HG03342 (cell line): ENCODE results near the gene WFS1.

Source experiments
- ATAC-seq: cut with Tn5 transposase; IDR thresholded peaks from one replicate; pipeline ENCODE4 v1.9.1; 2021; ENCODE audit warnings: mild to moderate bottlenecking, moderate library complexity; ENCODE audit not compliant: unreplicated experiment

Gene WFS1

GRCh38 chr4:6235901-6236640 is 33.6 kb upstream of the WFS1 start:
- no peak for ATAC-seq

DNA sequence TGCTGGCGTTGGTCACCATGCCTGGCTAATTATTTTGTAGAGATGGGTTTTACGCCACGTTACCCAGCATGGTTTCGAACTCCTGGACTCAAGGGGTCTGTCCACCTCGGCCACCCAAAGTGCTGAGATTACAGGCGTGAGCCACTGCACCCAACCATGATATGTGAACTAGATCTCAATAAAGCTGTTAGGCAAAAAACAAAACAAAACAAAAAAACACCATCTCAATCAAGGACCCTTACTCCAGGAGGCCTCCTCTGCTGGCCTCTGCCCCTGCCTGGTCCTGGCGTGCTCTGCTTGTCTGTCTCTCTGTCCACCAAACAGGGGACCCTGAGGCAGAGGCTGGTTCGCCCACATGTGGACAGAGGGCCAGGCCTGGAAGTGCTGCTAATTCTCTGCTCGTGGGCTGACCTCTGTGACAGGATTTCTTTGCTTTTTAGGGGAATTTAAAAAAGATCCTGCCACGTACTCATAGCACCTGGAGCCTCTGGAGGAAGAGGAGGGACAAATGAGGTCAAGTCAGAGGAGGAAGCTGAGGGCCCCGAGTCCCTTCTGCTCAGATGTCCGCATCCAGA is 32.7 kb upstream of the WFS1 start:
- no peak for ATAC-seq

DNA sequence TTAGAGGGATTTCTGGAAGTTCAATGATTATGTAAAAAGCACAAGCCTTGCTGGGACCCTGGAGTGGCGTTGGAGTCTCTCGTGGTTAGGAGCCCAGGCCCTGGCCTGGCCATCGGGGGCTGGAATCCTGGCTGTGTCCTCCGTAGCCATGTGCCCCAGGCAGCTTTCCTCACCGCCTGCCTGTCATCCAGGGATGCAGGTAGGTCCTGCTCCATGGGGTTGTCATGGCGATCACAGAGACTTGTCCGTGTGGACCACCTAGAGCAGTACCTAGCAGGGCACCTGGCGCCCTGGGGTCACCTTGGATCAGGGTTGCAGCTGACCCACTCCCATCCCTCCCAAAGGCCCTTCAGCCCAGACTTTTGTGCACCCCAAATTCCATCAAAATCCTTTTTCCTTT is 30.2 kb upstream of the WFS1 start:
- no peak for ATAC-seq

DNA sequence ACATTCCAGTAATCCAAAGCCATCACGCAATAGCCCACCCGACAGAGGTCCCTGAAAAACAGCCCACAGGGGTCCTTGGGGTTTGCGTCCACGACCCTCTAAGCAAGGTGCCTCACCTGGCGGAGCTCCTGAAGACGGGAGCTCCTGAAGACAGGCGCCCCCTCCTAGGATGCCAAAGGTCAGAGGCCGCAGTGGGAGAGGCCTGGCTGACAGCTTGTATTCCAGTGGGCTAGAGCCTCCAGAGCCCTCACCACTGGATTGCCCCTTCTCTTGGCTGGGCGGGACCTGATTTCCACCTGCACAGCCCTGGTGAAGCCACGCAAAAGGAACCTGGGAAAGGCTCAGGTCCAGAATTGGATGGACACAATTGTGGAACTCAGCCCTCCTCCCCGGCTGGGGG is 29.7 kb upstream of the WFS1 start:
- no peak for ATAC-seq

GRCh38 chr4:6241062-6241845 is 28.4 kb upstream of the WFS1 start:
- no peak for ATAC-seq

DNA sequence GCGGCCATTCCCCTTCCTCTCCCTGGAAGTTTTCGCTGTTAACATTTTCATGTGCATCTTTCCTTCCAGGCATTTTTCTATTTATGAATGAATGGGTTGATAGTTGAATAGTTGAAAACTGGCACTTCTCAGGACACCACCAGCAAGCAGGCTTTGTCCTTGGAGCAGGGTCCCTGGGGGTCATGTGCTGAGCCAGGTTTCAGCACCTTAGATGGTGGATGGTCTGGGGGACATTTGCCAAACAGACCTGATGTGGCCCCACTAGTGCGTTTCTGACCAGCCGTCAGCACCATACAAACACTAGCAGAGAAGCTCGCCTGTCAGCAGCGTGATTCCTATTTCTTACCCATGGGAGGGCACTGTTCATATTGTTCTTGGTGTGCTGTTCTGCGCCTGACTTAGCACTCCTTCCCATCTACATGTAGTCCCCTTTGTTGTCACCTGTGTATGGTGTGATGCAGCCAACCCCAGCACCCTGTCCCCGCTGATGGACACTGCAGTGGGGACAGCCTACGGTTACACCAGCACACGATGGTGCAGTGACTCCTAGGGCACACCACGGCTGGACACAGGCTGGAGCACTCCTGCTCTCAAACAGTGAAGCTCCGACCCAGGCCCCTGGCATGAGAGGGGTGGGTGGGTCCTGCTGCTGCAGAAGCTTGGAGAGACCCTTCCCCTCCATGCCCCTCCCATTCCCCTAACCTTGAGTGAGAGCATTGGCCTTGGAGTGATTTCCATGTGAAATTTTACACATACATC is 27.2 kb upstream of the WFS1 start:
- no peak for ATAC-seq

GRCh38 chr4:6245246-6246169 is 24.1 kb upstream of the WFS1 start:
- ATAC-seq, result no peak

DNA sequence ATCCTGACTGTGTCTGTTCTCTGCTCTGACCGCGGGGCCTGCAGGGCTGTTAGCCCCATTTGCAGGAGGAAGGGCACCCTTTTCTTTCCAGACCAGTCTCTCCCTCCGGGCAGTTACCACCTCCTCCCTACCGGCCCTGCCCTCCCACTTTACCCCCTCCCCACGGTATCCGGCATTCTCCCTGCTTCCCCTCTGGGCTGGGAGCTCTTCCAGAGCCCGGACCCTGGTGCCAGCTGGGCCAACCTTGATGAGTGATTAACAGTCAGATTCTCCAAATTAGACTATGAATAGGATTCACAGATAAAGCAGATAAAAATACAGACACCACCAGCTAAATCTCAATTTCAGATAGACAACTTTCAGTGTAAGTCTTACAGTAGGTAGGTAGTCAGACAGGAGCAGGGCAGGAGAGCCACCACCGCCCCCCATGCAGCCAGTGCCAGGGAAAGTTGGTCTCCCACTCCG is 23.4 kb upstream of the WFS1 start:
- ATAC-seq, result no peak

DNA sequence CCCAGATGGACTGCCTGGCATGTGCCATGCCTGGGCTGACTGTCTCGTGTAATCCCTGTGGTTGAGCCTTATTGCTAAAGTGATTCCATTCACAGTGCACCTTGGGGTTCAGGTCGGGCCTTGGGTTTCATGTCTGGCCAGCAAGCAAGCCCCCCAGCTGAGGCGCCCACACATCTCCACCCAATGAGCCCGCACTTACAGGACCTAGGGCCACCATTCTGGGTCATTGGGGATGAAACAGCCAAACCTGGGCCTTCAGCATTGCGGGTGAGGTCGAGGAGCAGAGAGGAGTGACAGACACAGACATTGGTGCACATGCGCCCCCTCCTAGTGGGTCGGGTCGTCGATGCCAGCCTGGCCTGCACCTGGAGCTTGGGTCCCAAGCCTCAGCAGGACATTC is 21.3 kb upstream of the WFS1 start:
- no peak for ATAC-seq

- ATAC-seq, result no peak
Observed at GRCh38 chr4:6250235-6250983, 19.2 kb upstream of the WFS1 start.

DNA sequence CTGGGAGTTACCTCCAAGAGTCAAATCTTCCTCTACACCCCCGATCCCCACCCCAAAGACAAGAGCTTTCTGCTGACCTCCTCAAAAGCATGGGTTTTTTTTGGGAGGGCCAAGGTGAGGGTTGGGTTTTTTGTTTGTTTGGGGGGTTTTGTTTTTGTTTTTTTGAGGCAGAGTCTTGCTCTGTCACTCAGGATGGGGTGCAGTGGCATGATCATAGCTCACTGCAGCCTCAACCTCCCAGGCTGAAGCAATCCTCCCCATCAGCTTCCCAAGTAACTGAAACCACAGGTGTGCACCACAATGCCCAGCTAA is 18.7 kb upstream of the WFS1 start:
- ATAC-seq, result no peak

- no peak for ATAC-seq
Observed at GRCh38 chr4:6251365-6251764, 18.3 kb upstream of the WFS1 start.

DNA sequence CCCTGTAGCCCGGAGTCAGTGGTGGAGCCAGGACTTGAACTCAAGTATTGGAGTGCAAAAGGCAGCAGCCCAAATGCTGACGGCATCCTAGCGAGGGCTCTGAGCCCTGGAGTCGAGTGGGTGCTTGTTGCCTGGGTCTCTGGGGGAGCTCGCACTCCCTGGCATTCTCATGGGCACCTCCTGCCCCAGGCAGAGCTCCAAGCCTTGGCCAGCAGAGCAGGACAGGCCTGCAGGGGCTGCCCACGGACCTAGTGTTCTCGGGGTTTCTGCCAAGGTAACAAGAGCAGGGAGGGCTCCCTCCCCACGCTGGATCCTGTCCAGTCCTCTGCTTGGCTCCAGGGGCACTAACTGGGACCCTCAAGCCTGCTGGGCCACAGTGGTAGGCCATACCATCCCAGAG is 17.6 kb upstream of the WFS1 start:
- no peak for ATAC-seq

- no peak for ATAC-seq
Observed at GRCh38 chr4:6253111-6253510, 16.5 kb upstream of the WFS1 start.

DNA sequence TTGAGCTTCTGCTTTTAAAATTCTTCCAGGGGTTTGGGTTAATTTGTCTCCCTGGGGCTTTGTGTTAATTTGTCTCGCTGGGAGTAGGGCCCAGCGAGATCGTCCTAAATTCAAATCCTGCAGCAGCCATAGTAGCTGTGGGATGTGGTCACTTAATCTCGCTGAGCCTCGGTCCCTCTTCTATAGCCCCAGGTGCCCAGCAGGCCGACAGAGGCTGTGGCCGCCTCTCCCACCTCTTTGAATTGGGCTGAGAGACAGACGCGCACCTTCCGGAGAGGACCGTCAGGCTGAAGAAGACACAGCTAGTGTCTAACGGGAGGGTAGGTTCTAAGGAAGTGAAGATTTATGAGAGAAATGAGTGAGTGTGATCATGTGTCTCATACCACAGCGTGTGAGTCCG is 15.7 kb upstream of the WFS1 start:
- ATAC-seq, result no peak

- no peak for ATAC-seq
Observed at GRCh38 chr4:6256141-6256540, 13.5 kb upstream of the WFS1 start.

DNA sequence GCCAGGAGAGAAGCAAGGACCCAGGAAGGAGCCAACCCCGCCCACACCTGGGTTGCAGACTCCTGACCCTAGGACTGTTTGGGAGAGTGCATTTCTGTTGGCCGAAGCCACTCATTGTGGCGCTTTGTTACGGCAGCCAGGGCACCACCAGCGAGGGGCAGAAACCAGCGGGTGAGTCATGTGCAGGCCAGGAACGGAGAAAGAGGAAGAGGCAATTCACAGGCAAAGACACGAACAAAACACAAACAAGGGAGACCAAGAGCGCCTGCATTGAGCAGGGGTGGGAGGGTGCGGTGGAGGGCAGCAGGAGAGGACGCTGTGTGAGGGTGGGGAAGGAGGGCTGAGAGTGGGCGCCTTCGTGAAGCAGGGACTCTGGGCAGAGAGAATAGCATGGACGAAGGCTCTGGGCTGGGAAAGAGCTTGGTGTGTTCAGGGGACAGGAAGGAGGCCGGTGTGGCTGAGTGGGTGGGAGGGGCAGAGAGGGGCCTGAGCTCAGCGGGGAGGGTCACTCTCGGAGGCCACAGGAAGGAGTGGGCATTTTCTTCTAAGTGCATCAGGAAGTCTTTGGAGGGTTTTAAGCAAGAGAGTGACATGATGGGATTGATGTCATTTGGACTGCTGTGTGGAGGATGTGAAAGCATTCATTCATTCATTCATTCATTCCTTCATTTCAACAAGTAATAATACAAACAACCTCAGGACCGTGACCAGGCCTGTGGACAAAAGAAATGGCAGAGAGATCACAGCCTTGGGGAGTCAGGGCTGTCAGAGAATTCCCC is 12.2 kb upstream of the WFS1 start:
- ATAC-seq, result no peak

DNA sequence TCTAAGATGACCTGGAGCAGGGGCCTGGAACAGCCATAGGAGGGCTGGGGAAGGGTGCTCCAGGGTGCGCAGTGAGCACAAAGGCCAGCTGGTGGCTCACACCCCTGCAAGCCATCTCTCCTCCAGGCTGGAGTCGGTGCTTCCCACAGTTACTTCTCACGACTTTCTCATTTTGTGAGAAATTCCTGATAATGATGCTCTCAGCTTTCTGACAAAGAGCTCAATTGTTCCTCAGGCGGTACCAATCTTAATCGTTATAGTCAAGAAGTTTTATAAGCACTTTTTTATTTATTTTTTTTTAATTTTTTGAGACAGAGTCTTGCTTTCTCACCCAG is 11.7 kb upstream of the WFS1 start:
- ATAC-seq, result no peak

DNA sequence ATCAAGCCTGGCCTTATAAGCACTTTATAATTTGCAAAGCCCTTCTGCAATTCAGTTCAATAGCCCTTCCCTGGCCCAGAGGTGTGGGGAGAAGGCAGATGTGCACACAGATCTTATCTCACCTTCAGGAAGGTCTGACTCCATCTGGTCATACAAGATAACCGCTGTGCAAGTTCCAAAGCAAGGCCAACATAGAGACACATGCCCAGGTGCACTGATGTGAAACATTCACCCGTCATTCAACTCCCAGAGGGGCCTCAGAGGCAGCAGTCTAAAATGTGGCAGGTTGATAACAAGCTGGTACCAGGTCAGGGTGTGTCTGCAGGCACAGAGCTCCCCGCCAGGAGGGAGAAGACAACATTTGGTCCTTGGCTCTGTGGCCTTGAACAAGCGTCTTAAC is 10.9 kb upstream of the WFS1 start:
- ATAC-seq, result no peak
